Ascending aorta (tissue), 2 donors: ENCODE results near the gene ACER3. TPM values are rescaled to one million over a fixed set of nuclear protein-coding genes. Genes with fewer than 3 reads are reported as not detected.

Experiments used
- DNase-seq, 2 donors: peaks; one replicate each; pipeline ENCODE4 v3.0.0-alpha.2; 2019; ENCODE audit warnings: low spot score in 2 of 2
- H3K27ac ChIP-seq, 2 donors: fragments of 200-600 bp; sonication (generic); one replicate each; pipeline ENCODE4 v1.5.1; 2016 to 2017; ENCODE audit warnings: mild to moderate bottlenecking in 1 of 2
- H3K27me3 ChIP-seq: fragments of 200-600 bp; sonication (generic); one replicate; pipeline ENCODE4 v1.5.1; 2017
- H3K36me3 ChIP-seq, 2 donors: fragments of 200-600 bp; sonication (generic); one replicate each; pipeline ENCODE4 v1.5.1; 2016
- H3K4me1 ChIP-seq, 2 donors: fragments of 200-600 bp; sonication (generic); one replicate each; pipeline ENCODE4 v1.5.1; 2016 to 2017; ENCODE audit warnings: mild to moderate bottlenecking in 1 of 2
- H3K4me3 ChIP-seq, 2 donors: fragments of 200-600 bp; sonication (generic); one replicate each; pipeline ENCODE4 v1.5.1; 2016 to 2017; ENCODE audit warnings: mild to moderate bottlenecking in 1 of 2
- H3K9me3 ChIP-seq, 2 donors: fragments of 200-600 bp; sonication (generic); one replicate each; pipeline ENCODE4 v1.5.1; 2016
- CTCF ChIP-seq, 3 experiments: fragments of 200-600 bp in 2 of 3; fragments of 450-650 bp in 1 of 3; sonication (generic) in 2 of 3; IDR thresholded peaks; one replicate each; pipeline ENCODE4 v1.5.1; 2016 to 2019; ENCODE audit warnings: antibody characterized with exemption in 3 of 3, mild to moderate bottlenecking in 1 of 3, moderate library complexity in 1 of 3
- intact Hi-C: fragments of 100-400 bp; cut with DNase I; formaldehyde crosslinking; loops from one replicate; pipeline ENCODE4 v1.15.1; 2023
- total RNA-seq: library from RNA; depleted of rRNA; stranded (reverse); fragments of >200 nt; gene quantifications from one replicate; pipeline ENCODE4 v1.1.0, GENCODE V29; 2016

The ACER3 gene
- total RNA-seq, 1 donor from 2014 or later, result 10.5 TPM

DNA sequence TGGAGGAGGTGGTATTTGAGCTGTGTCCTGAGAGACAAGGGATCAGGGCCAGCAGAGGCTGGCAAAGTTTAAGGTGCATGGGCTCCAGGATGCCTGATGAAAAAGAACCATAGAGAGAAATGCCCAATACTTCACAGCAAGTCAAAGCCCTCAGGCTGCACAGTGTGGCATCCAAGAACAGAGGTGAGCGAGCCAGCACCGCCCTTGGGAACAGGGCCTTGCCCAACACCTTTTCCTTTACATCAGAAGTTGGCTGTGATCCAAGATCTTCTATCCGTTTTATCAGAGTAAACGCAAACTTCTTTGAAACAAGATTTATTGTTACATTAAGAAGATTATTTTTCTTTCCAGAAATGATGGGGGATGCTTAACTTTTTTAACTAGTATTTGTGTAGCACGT lies 174.9 kb downstream of the ACER3 start:
- no peak for TF ChIP-seq CTCF (IDR thresholded peaks at IDR 0.05)
- no peak for DNase-seq
- Histone ChIP-seq H3K4me3 (no peak overlapping the region), H3K27me3 (no peaks in the 10 kb centered on the region), H3K9me3 (no peaks in the 10 kb centered on the region), H3K36me3 (no peaks in the 10 kb centered on the region), H3K27ac (no peak overlapping the region), H3K4me1 (no peaks in the 10 kb centered on the region)
- intact Hi-C loops, result no loop called here

DNA sequence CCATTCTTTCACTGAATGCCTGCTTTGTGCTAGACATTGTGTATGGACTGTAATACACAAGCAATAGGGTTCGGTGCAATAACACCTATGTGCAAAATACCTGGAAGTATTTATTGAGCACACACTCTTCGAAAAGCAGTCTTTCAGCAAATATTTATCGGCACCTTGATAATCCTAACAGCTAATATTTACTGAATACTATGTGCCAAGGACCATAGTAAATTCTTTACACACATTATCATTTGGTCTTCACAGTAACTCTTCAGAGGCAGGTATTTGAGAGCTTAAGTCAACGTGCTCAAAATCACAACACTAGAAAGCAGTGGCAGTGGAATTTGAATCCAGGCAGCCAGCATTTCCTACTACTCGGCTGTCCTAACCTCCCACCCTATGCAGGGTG lies 175.7 kb downstream of the ACER3 start:
- intact Hi-C loops, result no loop called here
- Histone ChIP-seq H3K4me3 (no peak overlapping the region), H3K9me3 (no peaks in the 10 kb centered on the region), H3K4me1 (no peaks in the 10 kb centered on the region), H3K27me3 (no peaks in the 10 kb centered on the region), H3K27ac (no peak overlapping the region), H3K36me3 (no peaks in the 10 kb centered on the region)
- no peak for DNase-seq
- TF ChIP-seq CTCF (IDR thresholded peaks at IDR 0.05), result no peak

- Histone ChIP-seq H3K27me3 (no peaks in the 10 kb centered on the region), H3K36me3 (no peaks in the 10 kb centered on the region), H3K4me1 (no peaks in the 10 kb centered on the region), H3K9me3 (no peaks in the 10 kb centered on the region), H3K4me3 (no peak overlapping the region), H3K27ac (no peak overlapping the region)
- intact Hi-C loops, result no loop called here
- TF ChIP-seq CTCF (IDR thresholded peaks at IDR 0.05), result no peak
- no peak for DNase-seq
These were observed 176.3 kb downstream of the ACER3 start for GRCh38 chr11:77037057-77037456.

DNA sequence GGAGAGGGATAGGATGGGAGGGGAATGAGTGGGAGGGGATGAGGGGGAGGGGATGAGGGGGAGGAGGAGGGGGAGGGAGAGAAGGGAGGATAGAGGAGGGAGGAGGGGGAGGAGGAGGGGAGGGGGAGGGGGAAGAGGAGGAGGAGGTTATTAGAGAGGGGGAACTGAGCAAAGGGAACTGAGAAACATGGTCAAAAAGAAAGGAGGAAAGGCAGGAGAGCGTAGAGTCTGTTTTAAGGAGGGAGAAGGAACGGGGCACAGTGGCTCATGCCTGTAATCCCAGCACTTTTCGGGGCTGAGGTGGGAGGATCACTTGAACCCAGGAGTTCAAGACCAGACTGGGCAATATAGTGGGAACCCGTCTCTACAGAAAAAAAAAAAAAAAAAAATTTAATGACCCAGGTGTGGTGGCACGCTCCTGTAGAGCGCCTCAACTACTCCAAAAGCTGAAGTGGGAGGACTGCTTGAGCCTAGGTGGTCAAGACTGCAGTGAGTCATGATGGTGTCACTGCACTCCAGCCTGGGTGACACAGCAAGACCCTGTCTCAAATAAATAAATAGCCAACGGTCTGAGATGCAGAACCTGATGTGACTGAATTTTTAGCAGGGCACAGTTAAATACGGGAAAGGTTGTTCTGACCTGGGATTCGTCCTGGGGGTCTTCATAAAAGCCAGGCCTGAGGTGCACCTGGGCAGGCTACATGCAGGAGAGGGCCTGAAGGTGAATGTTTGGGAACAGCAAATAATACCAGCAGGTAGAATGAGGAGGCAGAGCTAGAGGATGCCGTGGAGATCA lies 177.5 kb downstream of the ACER3 start:
- Histone ChIP-seq H3K9me3 (no peaks in the 10 kb centered on the region), H3K36me3 (no peaks in the 10 kb centered on the region), H3K27ac (no peak overlapping the region), H3K4me1 (no peaks in the 10 kb centered on the region), H3K4me3 (no peak overlapping the region), H3K27me3 (no peaks in the 10 kb centered on the region)
- DNase-seq, result no peak
- intact Hi-C loops, result no loop called here
- no peak for TF ChIP-seq CTCF (IDR thresholded peaks at IDR 0.05)

DNA sequence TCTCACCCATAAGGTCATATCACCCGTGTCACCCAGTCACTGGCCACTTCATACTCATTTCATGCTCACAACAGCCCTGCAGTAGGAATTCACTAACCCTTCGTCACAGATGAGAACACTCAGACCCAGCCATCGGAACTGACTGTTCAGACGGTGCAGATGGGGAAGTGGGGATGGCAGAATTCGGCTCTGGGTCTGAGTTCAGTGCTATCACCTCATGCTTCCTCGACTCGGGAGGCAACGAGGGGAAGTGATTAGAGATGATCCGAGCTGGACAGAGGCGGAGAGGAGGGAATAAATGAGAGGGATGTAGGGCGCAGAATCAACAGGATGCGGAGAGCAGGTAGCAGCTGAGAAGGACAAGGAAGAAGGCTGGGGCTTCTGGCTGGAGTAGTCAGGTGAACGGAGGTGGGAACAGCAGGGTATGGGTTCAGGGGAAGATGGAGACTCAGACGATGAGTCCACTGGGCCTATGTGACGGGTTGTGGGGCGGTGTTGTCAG lies 178.2 kb downstream of the ACER3 start:
- H3K4me1 ChIP-seq, result no peaks in the 10 kb centered on the region
- no peak for DNase-seq
- intact Hi-C loops, result no loop called here
- no peak overlapping the region for H3K4me3 ChIP-seq
- no peaks in the 10 kb centered on the region for H3K36me3 ChIP-seq
- no peaks in the 10 kb centered on the region for H3K9me3 ChIP-seq
- TF ChIP-seq CTCF (IDR thresholded peaks at IDR 0.05), result no peak
- H3K27me3 ChIP-seq, result no peaks in the 10 kb centered on the region
- H3K27ac ChIP-seq, result no peak overlapping the region
